Measurements from ENCODE around the gene PIAS3. TPM values are rescaled to one million over a fixed set of nuclear protein-coding genes. Genes with fewer than 3 reads are reported as not detected.
A peak's percentile ranks its signal among the peaks of the same experiment; 100 is the strongest.

The PIAS3 gene
- total RNA-seq, 2 experiments from 2014 or later, result 9.4 to 28.1 TPM

DNA sequence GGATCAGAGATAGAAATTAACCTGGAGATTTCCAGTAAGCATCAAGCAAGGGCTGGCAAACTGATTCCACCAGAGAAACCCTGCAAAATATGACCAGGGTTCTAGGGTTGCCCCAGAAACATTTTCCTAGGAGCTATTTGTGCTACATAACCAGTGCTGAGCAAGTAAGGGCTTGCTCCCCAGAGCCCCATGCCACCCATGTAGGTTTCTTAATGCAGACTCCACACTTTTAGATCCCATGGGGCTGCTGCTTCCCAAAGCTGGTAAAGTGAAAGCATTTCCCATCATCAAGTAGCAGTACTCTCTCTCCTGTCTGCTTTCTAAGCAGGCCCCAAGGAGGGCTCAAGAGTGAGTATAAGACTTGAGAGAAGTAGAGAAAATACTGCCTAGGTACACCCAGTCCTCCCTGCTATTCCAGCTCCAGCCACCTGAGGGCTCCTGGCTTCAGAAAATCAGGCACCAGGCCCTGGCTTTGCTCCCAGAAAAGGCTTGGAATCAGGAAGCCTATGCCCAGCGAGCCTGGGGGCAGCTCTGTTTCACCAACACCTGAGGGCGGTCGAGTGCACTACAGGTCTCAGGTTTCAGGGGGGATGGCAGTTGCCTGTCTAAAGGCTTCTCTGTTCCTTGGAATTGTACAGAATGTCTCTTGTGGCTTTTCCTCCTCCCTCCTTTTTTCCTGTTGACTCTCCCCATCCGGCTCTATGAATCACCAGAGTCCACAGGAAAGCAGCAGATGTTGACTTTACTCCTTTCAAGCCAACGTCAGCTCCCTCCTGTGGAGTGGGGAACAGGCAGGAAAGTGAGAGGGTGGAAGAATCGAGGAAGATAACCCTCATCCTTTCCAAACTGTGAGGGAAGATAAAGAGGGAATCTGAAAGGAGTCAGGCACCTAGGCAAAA, 33.0 kb upstream of the PIAS3 start:
- Histone ChIP-seq H4K20me1 (ENCODE audit: insufficient read depth, low read length) (no peaks in the 10 kb centered on the region), H3K79me2 (ENCODE audit: insufficient read depth, low read depth, low read length) (no peaks in the 10 kb centered on the region), H2AFZ (ENCODE audit: low read length) (no peak overlapping the region), H3K36me3 (ENCODE audit: insufficient read depth, low read length) (no peaks in the 10 kb centered on the region), H3K4me2 (ENCODE audit: low read length) (no peak overlapping the region), H3K4me3 (ENCODE audit: low read depth, low read length, poor library complexity, severe bottlenecking) (no peak overlapping the region), H3K9me3 (ENCODE audit: low read length) (no peaks in the 10 kb centered on the region), H3K9me2 (ENCODE audit: insufficient read depth, low read length) (no peaks in the 10 kb centered on the region), H3K4me1 (ENCODE audit: insufficient read depth, low read length, poor library complexity, severe bottlenecking) (no peaks in the 10 kb centered on the region), H3K27ac (ENCODE audit: low read depth, low read length, poor library complexity, severe bottlenecking) (no peak overlapping the region)
- ChIA-PET CTCF (ENCODE audit: unreplicated experiment) (interaction anchor here (0.7 to 1.1 kb wide), 3 partner anchors 11 to 25 kb away, joined by 3 to 4 read pairs (median 3); no protein-coding TSS in a partner anchor), POLR2A (interaction anchor here (0.5 to 0.6 kb wide), 2 partner anchors 91 to 136 kb away, joined by 3 to 5 read pairs; no protein-coding TSS in a partner anchor)
- no peak for TF ChIP-seq EZH2phosphoT487 (IDR thresholded peaks at IDR 0.05; ENCODE audit: borderline replicate concordance, low read depth, low read length)
- TF ChIP-seq, protein P1, sequence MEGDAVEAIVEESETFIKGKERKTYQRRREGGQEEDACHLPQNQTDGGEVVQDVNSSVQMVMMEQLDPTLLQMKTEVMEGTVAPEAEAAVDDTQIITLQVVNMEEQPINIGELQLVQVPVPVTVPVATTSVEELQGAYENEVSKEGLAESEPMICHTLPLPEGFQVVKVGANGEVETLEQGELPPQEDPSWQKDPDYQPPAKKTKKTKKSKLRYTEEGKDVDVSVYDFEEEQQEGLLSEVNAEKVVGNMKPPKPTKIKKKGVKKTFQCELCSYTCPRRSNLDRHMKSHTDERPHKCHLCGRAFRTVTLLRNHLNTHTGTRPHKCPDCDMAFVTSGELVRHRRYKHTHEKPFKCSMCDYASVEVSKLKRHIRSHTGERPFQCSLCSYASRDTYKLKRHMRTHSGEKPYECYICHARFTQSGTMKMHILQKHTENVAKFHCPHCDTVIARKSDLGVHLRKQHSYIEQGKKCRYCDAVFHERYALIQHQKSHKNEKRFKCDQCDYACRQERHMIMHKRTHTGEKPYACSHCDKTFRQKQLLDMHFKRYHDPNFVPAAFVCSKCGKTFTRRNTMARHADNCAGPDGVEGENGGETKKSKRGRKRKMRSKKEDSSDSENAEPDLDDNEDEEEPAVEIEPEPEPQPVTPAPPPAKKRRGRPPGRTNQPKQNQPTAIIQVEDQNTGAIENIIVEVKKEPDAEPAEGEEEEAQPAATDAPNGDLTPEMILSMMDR (conservative IDR thresholded peaks at IDR 0.05; ENCODE audit: low read length), result peak; percentile 91
- intact Hi-C loops (cut with micrococcal nuclease; ENCODE audit: unreplicated experiment), result loop anchor here (1.0 kb wide), 1 partner anchor 121 kb away; no protein-coding TSS in a partner anchor
- DNase-seq (ENCODE audit: low spot score), result peak; percentile 66
- BruUV-seq (replicated peaks), result no TSS peak

DNA sequence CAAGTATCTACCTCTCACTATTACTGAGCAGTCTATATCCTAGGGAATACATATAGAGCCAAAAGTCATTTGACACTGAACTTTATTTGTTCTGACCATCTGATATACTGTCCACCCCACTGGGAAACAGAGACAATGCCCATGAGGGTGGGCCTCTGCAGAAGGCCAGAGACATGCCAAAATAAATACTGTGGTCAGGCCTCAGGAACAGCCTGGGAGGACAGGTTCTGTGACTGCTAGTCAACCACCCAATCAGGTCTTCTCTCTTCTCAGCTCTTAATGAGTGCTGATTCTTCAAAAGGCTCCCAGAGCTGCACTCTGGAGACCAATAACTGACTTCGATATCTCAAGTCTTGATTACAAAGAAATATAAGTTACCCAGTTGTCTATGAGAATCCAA, 32.3 kb upstream of the PIAS3 start:
- POLR2A ChIA-PET, result no interaction called here
- TF ChIP-seq, protein P1 (conservative IDR thresholded peaks at IDR 0.05; ENCODE audit: low read length), result no peak
- TF ChIP-seq EZH2phosphoT487 (IDR thresholded peaks at IDR 0.05; ENCODE audit: borderline replicate concordance, low read depth, low read length), result no peak
- Histone ChIP-seq H3K9me2 (ENCODE audit: insufficient read depth, low read length) (no peaks in the 10 kb centered on the region), H3K36me3 (ENCODE audit: insufficient read depth, low read length) (no peaks in the 10 kb centered on the region), H3K4me3 (ENCODE audit: low read depth, low read length, poor library complexity, severe bottlenecking) (no peak overlapping the region), H3K4me2 (ENCODE audit: low read length) (no peak overlapping the region), H3K27ac (ENCODE audit: low read depth, low read length, poor library complexity, severe bottlenecking) (no peak overlapping the region), H4K20me1 (ENCODE audit: insufficient read depth, low read length) (no peaks in the 10 kb centered on the region), H2AFZ (ENCODE audit: low read length) (no peak overlapping the region), H3K4me1 (ENCODE audit: insufficient read depth, low read length, poor library complexity, severe bottlenecking) (no peaks in the 10 kb centered on the region), H3K9me3 (ENCODE audit: low read length) (no peaks in the 10 kb centered on the region), H3K79me2 (ENCODE audit: insufficient read depth, low read depth, low read length) (no peaks in the 10 kb centered on the region)
- DNase-seq (ENCODE audit: low spot score), result no peak
- CTCF ChIA-PET (ENCODE audit: unreplicated experiment), result interaction anchor here (1.0 to 1.1 kb wide), 2 partner anchors 11 to 20 kb away, joined by 3 to 4 read pairs; no protein-coding TSS in a partner anchor
- no TSS peak for BruUV-seq (replicated peaks)
- intact Hi-C loops (cut with micrococcal nuclease; ENCODE audit: unreplicated experiment), result no loop called here

Measured in OCI-LY7 (cell line).